ENCODE measurements around the gene GATD1. TPM values are rescaled to one million over a fixed set of nuclear protein-coding genes. Genes with fewer than 3 reads are reported as not detected.
A peak's percentile ranks its signal among the peaks of the same experiment; 100 is the strongest.

The GATD1 gene
- polyA plus RNA-seq, 10 donors = 30.5 to 49.5 (median 39.2) TPM

- no peak for DNase-seq
These were observed 48.3 kb downstream of the GATD1 start for GRCh38 chr11:728901-729491.

GRCh38 chr11:727859-728748 lies 49.2 kb downstream of the GATD1 start:
- DNase-seq = peak; percentile 38 to 77 (median 60)

GRCh38 chr11:727281-727701 lies 50.0 kb downstream of the GATD1 start:
- no peak for DNase-seq

DNA sequence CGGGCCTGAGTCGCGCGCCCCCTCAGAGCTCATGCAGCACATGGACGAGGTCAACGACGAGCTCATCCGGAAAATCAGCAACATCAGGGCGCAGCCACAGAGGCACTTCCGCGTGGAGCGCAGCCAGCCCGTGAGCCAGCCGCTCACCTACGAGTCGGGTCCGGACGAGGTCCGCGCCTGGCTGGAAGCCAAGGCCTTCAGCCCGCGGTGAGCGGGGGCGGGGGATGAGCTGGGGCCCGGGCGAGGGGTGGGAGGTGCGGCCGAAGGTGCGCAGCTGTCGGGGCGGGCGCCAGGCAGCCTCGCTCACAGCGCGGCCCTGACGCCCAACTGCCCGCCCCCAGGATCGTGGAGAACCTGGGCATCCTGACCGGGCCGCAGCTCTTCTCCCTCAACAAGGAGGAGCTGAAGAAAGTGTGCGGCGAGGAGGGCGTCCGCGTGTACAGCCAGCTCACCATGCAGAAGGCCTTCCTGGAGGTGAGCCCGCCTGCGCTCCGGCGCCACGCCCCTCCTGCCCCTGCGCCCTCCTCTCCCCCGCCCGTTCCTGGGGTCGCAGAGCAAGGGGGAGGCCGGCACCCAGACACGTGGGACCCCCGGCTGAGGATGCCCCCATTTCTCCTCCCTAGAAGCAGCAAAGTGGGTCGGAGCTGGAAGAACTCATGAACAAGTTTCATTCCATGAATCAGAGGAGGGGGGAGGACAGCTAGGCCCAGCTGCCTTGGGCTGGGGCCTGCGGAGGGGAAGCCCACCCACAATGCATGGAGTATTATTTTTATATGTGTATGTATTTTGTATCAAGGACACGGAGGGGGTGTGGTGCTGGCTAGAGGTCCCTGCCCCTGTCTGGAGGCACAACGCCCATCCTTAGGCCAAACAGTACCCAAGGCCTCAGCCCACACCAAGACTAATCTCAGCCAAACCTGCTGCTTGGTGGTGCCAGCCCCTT lies 50.7 kb downstream of the GATD1 start:
- DNase-seq = peak in 1 of 3 donors; percentile 73

DNA sequence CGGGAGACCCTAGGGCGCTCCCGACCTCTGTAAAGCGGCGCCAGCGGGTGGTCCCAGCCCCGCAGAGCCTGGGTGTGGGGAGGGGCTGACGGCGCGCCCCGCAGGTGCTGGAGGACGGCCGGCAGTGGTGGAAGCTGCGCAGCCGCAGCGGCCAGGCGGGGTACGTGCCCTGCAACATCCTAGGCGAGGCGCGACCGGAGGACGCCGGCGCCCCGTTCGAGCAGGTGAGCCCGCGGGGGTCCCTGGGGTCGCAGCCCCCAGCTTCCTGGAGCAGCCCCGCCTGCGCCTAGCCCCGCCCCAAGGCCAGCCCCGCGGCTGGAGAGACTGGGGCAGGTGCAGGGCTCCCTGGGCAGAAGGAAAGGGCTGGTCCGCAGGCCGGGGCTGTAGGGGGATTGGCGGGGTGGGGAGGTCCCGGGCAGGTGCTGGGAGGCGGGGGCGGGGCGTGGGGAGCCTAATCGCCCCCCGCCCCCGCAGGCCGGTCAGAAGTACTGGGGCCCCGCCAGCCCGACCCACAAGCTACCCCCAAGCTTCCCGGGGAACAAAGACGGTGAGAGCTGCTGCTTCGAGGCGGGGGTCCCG lies 51.6 kb downstream of the GATD1 start:
- no peak for DNase-seq

DNA sequence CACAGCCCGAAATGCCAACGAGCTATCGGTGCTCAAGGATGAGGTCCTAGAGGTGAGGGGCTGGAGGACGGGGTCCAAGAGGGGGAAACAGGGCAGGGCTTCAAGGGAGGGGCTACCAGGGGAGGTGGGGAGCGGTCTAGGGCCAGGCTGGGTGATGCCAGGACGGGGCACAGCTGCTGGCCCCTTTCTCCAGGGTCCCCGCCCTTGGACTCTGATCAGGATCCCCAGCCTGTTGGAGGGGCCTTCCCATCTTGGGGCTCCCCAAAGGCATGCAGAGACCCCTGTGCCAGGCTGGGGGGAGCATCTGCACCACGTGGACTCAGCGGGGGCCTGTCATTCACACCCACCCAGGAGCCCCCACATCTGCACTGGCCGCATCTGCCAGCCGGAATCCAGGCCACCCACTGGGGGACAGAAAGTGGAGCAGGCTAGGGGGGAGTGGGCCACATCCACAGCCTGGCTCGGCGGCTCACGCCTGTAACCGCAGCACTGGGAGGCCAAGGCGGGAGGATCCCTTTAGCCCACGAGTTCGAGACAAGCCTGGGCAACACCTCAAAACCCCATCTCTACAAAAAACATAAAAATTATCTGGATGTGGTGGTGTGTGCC lies 52.4 kb downstream of the GATD1 start:
- no peak for DNase-seq

DNA sequence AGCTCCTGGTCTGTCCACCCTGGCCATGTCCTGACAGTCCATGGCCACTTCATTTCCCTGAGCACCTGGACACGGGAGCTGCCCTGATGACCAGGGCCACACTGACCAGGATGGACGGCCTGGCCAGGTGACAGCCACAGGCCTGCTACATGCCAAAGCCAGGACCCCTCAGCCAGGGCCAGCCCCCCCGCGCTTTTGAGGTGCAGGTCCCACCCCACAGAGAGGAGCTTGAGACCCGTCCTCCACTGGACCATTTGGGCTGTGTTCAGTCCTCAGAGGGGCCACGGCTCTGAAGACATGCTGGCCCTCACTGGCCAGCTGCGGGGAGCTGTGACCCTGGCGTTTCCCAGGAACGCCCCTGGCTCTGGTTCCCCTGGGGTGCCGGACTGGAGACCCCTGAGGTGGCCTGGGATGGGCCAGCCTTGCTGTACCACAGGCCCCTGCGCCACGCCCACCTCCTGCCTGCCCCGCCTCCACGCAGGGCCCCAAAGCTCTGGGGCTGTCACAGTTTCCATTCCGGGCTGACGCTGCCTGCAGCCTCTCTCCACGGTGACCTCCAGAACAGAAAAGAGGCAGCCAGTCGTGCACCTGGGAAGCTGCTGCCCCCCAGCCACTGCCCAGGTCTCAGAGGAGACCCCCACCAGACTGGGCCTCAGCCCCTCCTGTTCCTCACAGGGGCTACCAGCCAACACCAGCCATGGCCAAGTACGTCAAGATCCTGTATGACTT lies 53.1 kb downstream of the GATD1 start:
- no peak for DNase-seq

DNA sequence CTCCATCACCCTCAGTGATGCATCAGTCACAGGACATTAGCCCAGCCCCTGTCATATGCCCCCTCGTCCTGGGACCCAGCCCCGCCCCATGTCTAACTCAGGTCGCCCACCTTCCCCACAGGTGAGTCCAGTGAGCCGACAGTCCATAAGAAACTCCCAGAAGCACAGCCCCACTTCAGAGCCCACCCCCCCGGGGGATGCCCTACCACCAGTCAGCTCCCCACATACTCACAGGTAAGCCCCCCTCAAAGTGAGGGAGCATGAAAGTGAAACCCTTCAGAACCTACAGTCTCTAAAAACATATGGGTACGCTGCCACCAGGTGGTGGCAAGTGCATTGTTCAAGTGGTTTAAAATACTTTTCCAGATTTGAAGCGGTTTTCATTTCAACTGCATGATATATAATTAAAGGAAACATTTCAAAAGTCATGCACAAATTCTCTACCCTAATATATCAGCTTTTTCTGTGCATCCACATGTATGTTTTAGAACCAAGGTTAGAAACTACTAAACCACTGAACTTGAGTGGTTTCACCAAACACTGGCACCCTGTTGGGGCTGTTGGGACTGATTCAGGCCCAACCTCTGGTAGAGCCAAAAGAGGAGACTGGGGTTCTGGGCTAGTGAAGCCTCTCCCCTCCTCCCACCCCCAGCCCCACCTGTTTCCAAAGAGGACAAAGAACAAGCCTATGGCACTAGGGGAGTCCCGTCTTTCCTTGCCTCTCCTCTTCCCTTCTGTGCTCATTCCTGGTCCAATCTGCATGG lies 54.0 kb downstream of the GATD1 start:
- DNase-seq = peak in 2 of 3 donors; percentile 41 to 55

DNA sequence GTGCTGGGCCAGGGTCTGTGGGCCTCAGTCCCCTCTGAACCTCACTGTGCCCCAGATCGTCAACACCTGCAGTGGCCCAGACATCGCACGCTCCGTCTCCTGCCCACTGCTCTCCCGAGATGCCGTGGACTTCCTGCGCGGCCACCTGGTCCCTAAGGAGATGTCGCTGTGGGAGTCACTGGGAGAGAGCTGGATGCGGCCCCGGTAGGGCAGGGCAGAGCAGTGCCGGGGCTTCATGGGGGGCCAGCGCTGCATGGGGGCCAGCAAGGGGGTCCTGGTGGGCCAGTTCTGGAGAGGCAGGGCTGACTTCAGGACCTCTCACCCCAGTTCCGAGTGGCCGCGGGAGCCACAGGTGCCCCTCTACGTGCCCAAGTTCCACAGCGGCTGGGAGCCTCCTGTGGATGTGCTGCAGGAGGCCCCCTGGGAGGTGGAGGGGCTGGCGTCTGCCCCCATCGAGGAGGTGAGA lies 54.9 kb downstream of the GATD1 start:
- no peak for DNase-seq

- DNase-seq = no peak
These were observed 55.4 kb downstream of the GATD1 start for GRCh38 chr11:721741-722345.

GRCh38 chr11:721247-721740 lies 56.0 kb downstream of the GATD1 start:
- DNase-seq = no peak

DNA sequence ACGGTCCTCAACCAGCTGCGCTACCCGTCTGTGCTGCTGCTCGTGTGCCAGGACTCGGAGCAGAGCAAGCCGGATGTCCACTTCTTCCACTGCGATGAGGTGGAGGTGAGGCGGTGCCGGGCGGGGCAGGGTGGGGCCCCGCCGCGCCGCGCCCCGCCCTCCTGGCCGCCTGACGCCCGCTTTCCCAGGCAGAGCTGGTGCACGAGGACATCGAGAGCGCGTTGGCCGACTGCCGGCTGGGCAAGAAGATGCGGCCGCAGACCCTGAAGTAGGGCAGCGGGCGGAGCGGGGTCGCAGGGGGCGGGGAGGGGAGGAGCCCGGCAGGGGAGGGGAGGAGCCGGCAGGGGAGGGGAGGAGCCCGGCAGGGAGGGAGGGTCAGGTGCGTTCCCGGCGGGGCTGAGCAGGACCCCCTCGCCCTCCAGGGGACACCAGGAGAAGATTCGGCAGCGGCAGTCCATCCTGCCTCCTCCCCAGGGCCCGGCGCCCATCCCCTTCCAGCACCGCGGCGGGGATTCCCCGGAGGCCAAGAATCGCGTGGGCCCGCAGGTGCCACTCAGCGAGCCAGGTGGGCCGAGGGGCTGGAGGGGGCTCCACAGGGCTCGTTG lies 56.5 kb downstream of the GATD1 start:
- DNase-seq = no peak

- DNase-seq = no peak
These were observed 57.2 kb downstream of the GATD1 start for GRCh38 chr11:720017-720641.

GRCh38 chr11:719214-720016 lies 57.9 kb downstream of the GATD1 start:
- DNase-seq = no peak

Measured in muscle of back (tissue), 11 donors.